HG02884 (cell line): ENCODE measurements around the gene GPS1.

ENCODE experiments used
- ATAC-seq: cut with Tn5 transposase; IDR thresholded peaks from one replicate; pipeline ENCODE4 v1.9.1; 2021; ENCODE audit warnings: mild to moderate bottlenecking, moderate library complexity; ENCODE audit not compliant: unreplicated experiment

Gene GPS1

GRCh38 chr17:82098169-82098938, 46.7 kb downstream of the GPS1 start, which contains the start of gene FASN:
TSS of gene FASN (minus strand) at chr17:82098236. CDS start at chr17:82096445, 1,791 bp downstream.
- peak; percentile 61 for ATAC-seq

- peak; percentile 15 for ATAC-seq
Measured at GRCh38 chr17:82098939-82099763, 47.5 kb downstream of the GPS1 start.

- no peak for ATAC-seq
Measured at GRCh38 chr17:82100502-82101298, 49.0 kb downstream of the GPS1 start.

- no peak for ATAC-seq
Measured at GRCh38 chr17:82101301-82101715, 49.6 kb downstream of the GPS1 start.

GRCh38 chr17:82101767-82102679, 50.3 kb downstream of the GPS1 start:
- no peak for ATAC-seq

GRCh38 chr17:82103553-82104451, 52.1 kb downstream of the GPS1 start:
- ATAC-seq: no peak

GRCh38 chr17:82104797-82105416, 53.2 kb downstream of the GPS1 start:
- no peak for ATAC-seq

GRCh38 chr17:82105417-82105881, 53.8 kb downstream of the GPS1 start:
- ATAC-seq: no peak

- ATAC-seq: no peak
Measured at GRCh38 chr17:82105882-82106687, 54.4 kb downstream of the GPS1 start.

GRCh38 chr17:82106688-82107305, 55.1 kb downstream of the GPS1 start:
- no peak for ATAC-seq
